H1 (cell line): Measurements from ENCODE around the gene SRRM4. TPM values are rescaled to one million over a fixed set of nuclear protein-coding genes. Genes with fewer than 3 reads are reported as not detected.

Source experiments
- JUND ChIP-seq: IDR thresholded peaks from 2 replicates; pipeline ENCODE4 v1.6.1; 2011; ENCODE audit warnings: mild to moderate bottlenecking, improper control_type of control experiment, low read length
- SP1 ChIP-seq: IDR thresholded peaks from 2 replicates; pipeline ENCODE4 v1.6.1; 2011; ENCODE audit warnings: low read depth, low read length
- polyA plus RNA-seq, 7 experiments: library from polyadenylated mRNA; depleted of rRNA in 3 of 7; stranded (reverse) in 5 of 7; unstranded in 2 of 7; fragments of >200 nt in 5 of 7; fragments of 200-250 nt in 2 of 7; gene quantifications; 1 replicate in 5 of 7; 2 replicates in 1 of 7; 4 replicates in 1 of 7; pipeline versions ENCODE4 v1.2.1 to v1.2.3, GENCODE V29; 2011 to 2013; ENCODE audit warnings: missing spikeins in 2 of 7, mixed read lengths in 2 of 7
- total RNA-seq: library from RNA; stranded (reverse); fragmentation: NEBNext Ultra II Directional; extraction: Animal tissue kit (Norgen Biotek cat#: 25700); gene quantifications from 2 replicates; pipeline ENCODE4 v1.2.1, GENCODE V29; 2021
- TF ChIP-seq, protein P1 (sequence below): IDR thresholded peaks from 2 replicates; pipeline ENCODE4 v1.6.1; 2012; ENCODE audit warnings: inconsistent platforms

Gene SRRM4
- total and polyA plus RNA-seq, 2 of the 8 experiments (the other 6 are each of a cell fraction or from before 2014, with no cell fraction given) = 0.53 to 1.1 TPM

DNA sequence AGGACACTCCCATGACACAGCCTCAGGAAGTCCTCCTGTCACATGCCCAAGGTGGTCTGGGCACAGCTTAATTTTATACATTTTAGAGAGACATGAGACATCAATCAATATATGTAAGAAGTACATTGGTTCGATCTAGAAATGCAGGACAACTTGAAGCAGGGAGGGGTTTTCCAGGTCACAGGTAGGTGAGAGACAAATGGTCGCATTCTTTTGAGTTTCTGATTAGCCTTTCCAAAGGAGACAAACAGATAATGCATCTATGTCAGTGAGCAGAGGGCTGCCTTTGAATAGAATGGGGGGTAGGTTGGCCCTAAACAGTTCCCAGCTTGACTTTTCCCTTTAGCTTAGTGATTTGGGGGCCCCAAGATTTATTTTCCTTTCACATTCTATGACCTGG, 199.9 kb downstream of the SRRM4 start (continued):
- TF ChIP-seq JUND (no peak), SP1 (no peak)
- TF ChIP-seq, protein P1, sequence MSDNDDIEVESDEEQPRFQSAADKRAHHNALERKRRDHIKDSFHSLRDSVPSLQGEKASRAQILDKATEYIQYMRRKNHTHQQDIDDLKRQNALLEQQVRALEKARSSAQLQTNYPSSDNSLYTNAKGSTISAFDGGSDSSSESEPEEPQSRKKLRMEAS = no peak
